Measurements from ENCODE around the gene IRGQ.
"Not testable (repeated sequence)": the region's sequence is repeated elsewhere in the genome, so short reads cannot be mapped to it uniquely, and the experiment has no call there.

DNA sequence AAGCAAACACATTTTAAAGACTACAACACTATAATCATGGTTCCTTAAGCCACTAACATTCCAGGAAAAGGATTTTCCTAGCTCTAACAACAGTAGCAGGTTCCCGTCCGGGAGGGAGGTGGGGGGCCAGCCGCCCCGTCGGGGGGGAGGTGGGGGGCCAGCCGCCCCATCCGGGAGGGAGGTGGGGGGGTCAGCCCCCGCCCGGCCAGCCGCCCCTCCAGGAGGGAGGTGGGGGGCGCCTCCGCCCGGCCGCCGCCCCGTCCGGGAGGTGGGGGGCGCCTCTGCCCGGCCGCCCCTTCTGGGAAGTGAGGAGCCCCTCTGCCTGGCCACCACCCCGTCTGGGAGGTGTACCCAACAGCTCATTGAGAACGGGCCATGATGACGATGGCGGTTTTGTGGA is 48.0 kb downstream of the IRGQ start:
- not testable (repeated sequence) for TF ChIP-seq TAF1 (IDR thresholded peaks at IDR 0.05; ENCODE audit: low read depth, low read length); POLR2AphosphoS5 (IDR thresholded peaks at IDR 0.05; ENCODE audit: low read depth, low read length); POLR2A (IDR thresholded peaks at IDR 0.05; ENCODE audit: low read depth, low read length); SPI1 (IDR thresholded peaks at IDR 0.05; ENCODE audit: low read depth, low read length); PAX5 (IDR thresholded peaks at IDR 0.05; ENCODE audit: insufficient read depth, low read length, severe bottlenecking); POU2F2 (IDR thresholded peaks at IDR 0.05; ENCODE audit: low read depth, low read length)

Data from GM12891 (cell line).